Cardiac septum (tissue), 1 donor: ENCODE data around the gene PCCB. TPM values are rescaled to one million over a fixed set of nuclear protein-coding genes. Genes with fewer than 3 reads are reported as not detected.
"Not testable (repeated sequence)": the region's sequence is repeated elsewhere in the genome, so short reads cannot be mapped to it uniquely, and the experiment has no call there.

Experiments
- DNase-seq: peaks from one replicate; pipeline ENCODE4 v3.0.0-alpha.2; 2020; ENCODE audit warnings: low spot score
- intact Hi-C: fragments of 100-400 bp; cut with DNase I; formaldehyde crosslinking; loops from one replicate; pipeline ENCODE4 v1.14.0; 2022
- total RNA-seq: library from RNA; stranded (reverse); fragmentation: NEBNext Ultra II Directional; extraction: Animal tissue kit (Norgen Biotek cat#: 25700); gene quantifications from one replicate; pipeline ENCODE4 v1.2.1, GENCODE V29; 2021
- donor health status: DM: no; HTN: no; CAD: no.

The PCCB gene
- total RNA-seq, 1 donor from 2014 or later, result 91.3 TPM

- no peak for DNase-seq
- intact Hi-C loops, result no loop called here
Measured at GRCh38 chr3:136353461-136353860, 103.3 kb downstream of the PCCB start.

GRCh38 chr3:136366289-136366688 is 116.1 kb downstream of the PCCB start:
- intact Hi-C loops, result no loop called here
- no peak for DNase-seq

GRCh38 chr3:136375800-136376199 is 125.7 kb downstream of the PCCB start:
- intact Hi-C loops, DNase-seq: not testable (repeated sequence)

GRCh38 chr3:136377508-136377907 is 127.4 kb downstream of the PCCB start:
- DNase-seq, result no peak
- intact Hi-C loops, result no loop called here

GRCh38 chr3:136378011-136378410 is 127.9 kb downstream of the PCCB start:
- DNase-seq, result no peak
- intact Hi-C loops, result no loop called here

Other genes starting within 250 kb of the PCCB start
- 20.0 TPM for gene MSL2, start 54.0 kb upstream of the PCCB start, total RNA-seq